ENCODE results near the gene MAP3K21.

The MAP3K21 gene

GRCh38 chr1:233336554-233337456 lies 9.3 kb downstream of the MAP3K21 start:
- H3K4me1 Mint-ChIP-seq: no peaks in the 10 kb centered on the region
- no peak overlapping the region for H3K27ac Mint-ChIP-seq
- no peak overlapping the region for H3K4me3 Mint-ChIP-seq
- peaks cover 42% of the 10 kb centered on the region for H3K27me3 Mint-ChIP-seq
- ATAC-seq (no peak), DNase-seq (no peak)
- no peaks in the 10 kb centered on the region for H3K36me3 Mint-ChIP-seq (ENCODE audit: low read depth)
- H3K9me3 Mint-ChIP-seq: no peaks in the 10 kb centered on the region

GRCh38 chr1:233337505-233337904 lies 10.0 kb downstream of the MAP3K21 start:
- DNase-seq: no peak
- no peak for ATAC-seq
- no peak overlapping the region for H3K27ac Mint-ChIP-seq
- H3K4me1 Mint-ChIP-seq: no peaks in the 10 kb centered on the region
- peaks cover 43% of the 10 kb centered on the region for H3K27me3 Mint-ChIP-seq
- H3K9me3 Mint-ChIP-seq: no peaks in the 10 kb centered on the region
- H3K36me3 Mint-ChIP-seq (ENCODE audit: low read depth): no peaks in the 10 kb centered on the region
- no peak overlapping the region for H3K4me3 Mint-ChIP-seq

GRCh38 chr1:233338102-233338501 lies 10.6 kb downstream of the MAP3K21 start:
- peaks cover 43% of the 10 kb centered on the region for H3K27me3 Mint-ChIP-seq
- ATAC-seq (no peak), DNase-seq (no peak)
- no peaks in the 10 kb centered on the region for H3K9me3 Mint-ChIP-seq
- H3K4me3 Mint-ChIP-seq: no peak overlapping the region
- H3K36me3 Mint-ChIP-seq (ENCODE audit: low read depth): no peaks in the 10 kb centered on the region
- H3K4me1 Mint-ChIP-seq: no peaks in the 10 kb centered on the region
- H3K27ac Mint-ChIP-seq: no peak overlapping the region

GRCh38 chr1:233340031-233340555 lies 12.6 kb downstream of the MAP3K21 start:
- DNase-seq (no peak), ATAC-seq (no peak)
- Mint-ChIP-seq H3K36me3 (ENCODE audit: low read depth) (no peaks in the 10 kb centered on the region), H3K27ac (no peak overlapping the region), H3K27me3 (peaks cover 43% of the 10 kb centered on the region), H3K4me3 (no peak overlapping the region), H3K9me3 (peaks cover 3% of the 10 kb centered on the region), H3K4me1 (no peaks in the 10 kb centered on the region)

- Mint-ChIP-seq H3K9me3 (peaks cover 3% of the 10 kb centered on the region), H3K4me3 (no peak overlapping the region), H3K27me3 (peaks cover 41% of the 10 kb centered on the region), H3K4me1 (no peaks in the 10 kb centered on the region), H3K36me3 (ENCODE audit: low read depth) (no peaks in the 10 kb centered on the region), H3K27ac (no peak overlapping the region)
- no peak for ATAC-seq
- no peak for DNase-seq
Measured at GRCh38 chr1:233340966-233341516, 13.5 kb downstream of the MAP3K21 start.

- H3K9me3 Mint-ChIP-seq: peaks cover 3% of the 10 kb centered on the region
- DNase-seq: no peak
- no peak overlapping the region for H3K4me3 Mint-ChIP-seq
- H3K36me3 Mint-ChIP-seq (ENCODE audit: low read depth): no peaks in the 10 kb centered on the region
- no peaks in the 10 kb centered on the region for H3K4me1 Mint-ChIP-seq
- ATAC-seq: no peak
- peaks cover 37% of the 10 kb centered on the region for H3K27me3 Mint-ChIP-seq
- no peak overlapping the region for H3K27ac Mint-ChIP-seq
Measured at GRCh38 chr1:233342086-233342485, 14.6 kb downstream of the MAP3K21 start.

- DNase-seq (no peak), ATAC-seq (no peak)
- no peak overlapping the region for H3K4me3 Mint-ChIP-seq
- peaks cover 34% of the 10 kb centered on the region for H3K27me3 Mint-ChIP-seq
- H3K9me3 Mint-ChIP-seq: peaks cover 3% of the 10 kb centered on the region
- no peaks in the 10 kb centered on the region for H3K36me3 Mint-ChIP-seq (ENCODE audit: low read depth)
- no peak overlapping the region for H3K27ac Mint-ChIP-seq
- no peaks in the 10 kb centered on the region for H3K4me1 Mint-ChIP-seq
Measured at GRCh38 chr1:233343262-233343661, 15.7 kb downstream of the MAP3K21 start.

GRCh38 chr1:233347338-233347737 lies 19.8 kb downstream of the MAP3K21 start:
- Mint-ChIP-seq H3K27me3 (peaks cover 6% of the 10 kb centered on the region), H3K36me3 (ENCODE audit: low read depth) (no peaks in the 10 kb centered on the region), H3K9me3 (peaks cover 3% of the 10 kb centered on the region), H3K4me1 (no peaks in the 10 kb centered on the region), H3K27ac (no peak overlapping the region), H3K4me3 (no peak overlapping the region)
- DNase-seq: no peak
- no peak for ATAC-seq

- Mint-ChIP-seq H3K9me3 (peaks cover 3% of the 10 kb centered on the region), H3K36me3 (ENCODE audit: low read depth) (no peaks in the 10 kb centered on the region), H3K4me1 (no peaks in the 10 kb centered on the region), H3K4me3 (no peak overlapping the region), H3K27ac (no peak overlapping the region), H3K27me3 (peaks cover 7% of the 10 kb centered on the region)
- no peak for DNase-seq
- no peak for ATAC-seq
Measured at GRCh38 chr1:233349137-233349536, 21.6 kb downstream of the MAP3K21 start.

- Mint-ChIP-seq H3K27ac (no peak overlapping the region), H3K9me3 (no peaks in the 10 kb centered on the region), H3K27me3 (peaks cover 2% of the 10 kb centered on the region), H3K4me1 (peaks cover 20% of the 10 kb centered on the region), H3K36me3 (ENCODE audit: low read depth) (peaks cover 3% of the 10 kb centered on the region), H3K4me3 (no peak overlapping the region)
- DNase-seq (no peak), ATAC-seq (no peak)
Measured at GRCh38 chr1:233354983-233355382, 27.5 kb downstream of the MAP3K21 start.

- no peak for ATAC-seq
- Mint-ChIP-seq H3K27ac (peak overlapping the region; percentile 47), H3K4me1 (peaks cover 20% of the 10 kb centered on the region), H3K36me3 (ENCODE audit: low read depth) (peaks cover 3% of the 10 kb centered on the region), H3K4me3 (no peak overlapping the region), H3K9me3 (no peaks in the 10 kb centered on the region), H3K27me3 (peaks cover 2% of the 10 kb centered on the region)
- DNase-seq: peak; percentile 7
Measured at GRCh38 chr1:233355841-233356704, 28.5 kb downstream of the MAP3K21 start.

- Mint-ChIP-seq H3K4me3 (no peak overlapping the region), H3K27me3 (peaks cover 2% of the 10 kb centered on the region), H3K27ac (no peak overlapping the region)
Measured at GRCh38 chr1:233356705-233356987, 29.1 kb downstream of the MAP3K21 start.

GRCh38 chr1:233357595-233358397 lies 30.3 kb downstream of the MAP3K21 start:
- Mint-ChIP-seq H3K4me3 (no peak overlapping the region), H3K36me3 (ENCODE audit: low read depth) (peaks cover 3% of the 10 kb centered on the region), H3K4me1 (peaks cover 20% of the 10 kb centered on the region), H3K27ac (peak overlapping the region; percentile 63), H3K9me3 (no peaks in the 10 kb centered on the region), H3K27me3 (peaks cover 2% of the 10 kb centered on the region)
- peak; percentile 76 for ATAC-seq
- DNase-seq: no peak

More at GRCh38 chr1:233356705-233356987, 29.1 kb downstream of the MAP3K21 start:
- Mint-ChIP-seq H3K36me3 (ENCODE audit: low read depth) (peaks cover 3% of the 10 kb centered on the region), H3K4me1 (peaks cover 20% of the 10 kb centered on the region), H3K9me3 (no peaks in the 10 kb centered on the region)
- no peak for ATAC-seq
- no peak for DNase-seq

GRCh38 chr1:233359431-233359830 lies 31.9 kb downstream of the MAP3K21 start:
- Mint-ChIP-seq H3K4me1 (peaks cover 20% of the 10 kb centered on the region), H3K9me3 (no peaks in the 10 kb centered on the region), H3K27me3 (peaks cover 2% of the 10 kb centered on the region), H3K36me3 (ENCODE audit: low read depth) (peaks cover 3% of the 10 kb centered on the region), H3K4me3 (no peak overlapping the region), H3K27ac (no peak overlapping the region)
- DNase-seq: no peak
- ATAC-seq: no peak
